Activated B cell treated with CpG ODN at 0.5 μM for 24 hours (primary cell): Measurements from ENCODE around the gene TNFSF12. TPM values are rescaled to one million over a fixed set of nuclear protein-coding genes. Genes with fewer than 3 reads are reported as not detected.

Source experiments
- ATAC-seq: fragments of 200-7000 bp; cut with Tn5 transposase; one replicate; pipeline ENCODE4 v1.10.0; 2021; ENCODE audit warnings: low read depth, mild to moderate bottlenecking, moderate library complexity
- CTCF ChIA-PET: fragments of 350-600 bp; sonication (Branson Sonifier 250); formaldehyde crosslinking; loops from one replicate; lab custom pipeline; 2021; ENCODE audit warnings: antibody characterized with exemption; lab: Charles Lee
- POLR2A ChIA-PET: fragments of 350-600 bp; sonication (Branson Sonifier 250); formaldehyde crosslinking; loops from one replicate; lab custom pipeline; 2021; ENCODE audit warnings: antibody characterized with exemption; lab: Charles Lee
- DNase-seq: peaks from one replicate; pipeline ENCODE4 v3.0.0; 2022
- H3K27ac Mint-ChIP-seq: one replicate; pipeline ENCODE4 v1.8.0; 2020; ENCODE audit warnings: mixed read lengths
- H3K27me3 Mint-ChIP-seq: one replicate; pipeline ENCODE4 v1.8.0; 2021; ENCODE audit warnings: mixed read lengths
- H3K36me3 Mint-ChIP-seq: one replicate; pipeline ENCODE4 v1.8.0; 2021; ENCODE audit warnings: low read depth, mixed read lengths
- H3K4me1 Mint-ChIP-seq: one replicate; pipeline ENCODE4 v1.8.0; 2021; ENCODE audit warnings: mixed read lengths
- H3K4me3 Mint-ChIP-seq: one replicate; pipeline ENCODE4 v1.8.0; 2020; ENCODE audit warnings: mild to moderate bottlenecking, mixed read lengths
- H3K9me3 Mint-ChIP-seq: one replicate; pipeline ENCODE4 v1.8.0; 2020; ENCODE audit warnings: mixed read lengths
- intact Hi-C: fragments of 100-400 bp; cut with micrococcal nuclease; formaldehyde crosslinking; loops from one replicate; pipeline ENCODE4 v1.15.1; 2024
- total RNA-seq: library from RNA; stranded (reverse); gene quantifications from 2 replicates; pipeline ENCODE4 v1.2.3, GENCODE V29; 2022
- TF ChIP-seq, protein P1 (sequence below): fragments of 200-600 bp; IDR thresholded peaks from one replicate; pipeline ENCODE4 v1.8.0; 2022; ENCODE audit warnings: antibody characterized with exemption, mild to moderate bottlenecking

TNFSF12 gene
- total RNA-seq, 1 donor from 2014 or later = 30.7 TPM

DNA sequence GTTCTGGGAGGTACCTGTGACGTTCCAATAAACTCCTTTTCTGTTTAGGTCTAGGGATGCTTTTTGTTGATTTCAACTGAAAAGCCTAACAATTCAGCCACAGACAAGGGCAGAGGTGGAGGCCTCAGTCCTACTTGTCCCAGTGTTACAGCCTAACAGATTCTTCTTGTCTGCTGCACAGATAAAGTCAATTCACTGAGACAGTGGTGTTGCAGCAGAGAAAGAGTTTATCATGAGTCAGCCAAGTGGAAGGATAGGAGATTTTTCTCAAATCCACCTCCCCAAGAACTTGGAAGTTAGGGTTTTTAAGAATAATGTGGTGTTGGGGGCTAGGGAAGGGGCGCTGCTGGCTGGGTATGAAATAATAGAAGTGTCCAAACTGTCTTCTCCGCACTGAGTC lies 10.8 kb upstream of the TNFSF12 start:
- Mint-ChIP-seq H3K36me3 (no peaks in the 10 kb centered on the region), H3K27me3 (no peaks in the 10 kb centered on the region), H3K27ac (no peak overlapping the region), H3K9me3 (no peaks in the 10 kb centered on the region), H3K4me1 (no peaks in the 10 kb centered on the region), H3K4me3 (no peak overlapping the region)
- DNase-seq (no peak), ATAC-seq (no peak)
- ChIA-PET POLR2A (no interaction called here), CTCF (interaction anchor here (0.5 kb wide), 1 partner anchor 745 kb away, joined by 4 read pairs; no protein-coding TSS in a partner anchor)
- TF ChIP-seq, protein P1, sequence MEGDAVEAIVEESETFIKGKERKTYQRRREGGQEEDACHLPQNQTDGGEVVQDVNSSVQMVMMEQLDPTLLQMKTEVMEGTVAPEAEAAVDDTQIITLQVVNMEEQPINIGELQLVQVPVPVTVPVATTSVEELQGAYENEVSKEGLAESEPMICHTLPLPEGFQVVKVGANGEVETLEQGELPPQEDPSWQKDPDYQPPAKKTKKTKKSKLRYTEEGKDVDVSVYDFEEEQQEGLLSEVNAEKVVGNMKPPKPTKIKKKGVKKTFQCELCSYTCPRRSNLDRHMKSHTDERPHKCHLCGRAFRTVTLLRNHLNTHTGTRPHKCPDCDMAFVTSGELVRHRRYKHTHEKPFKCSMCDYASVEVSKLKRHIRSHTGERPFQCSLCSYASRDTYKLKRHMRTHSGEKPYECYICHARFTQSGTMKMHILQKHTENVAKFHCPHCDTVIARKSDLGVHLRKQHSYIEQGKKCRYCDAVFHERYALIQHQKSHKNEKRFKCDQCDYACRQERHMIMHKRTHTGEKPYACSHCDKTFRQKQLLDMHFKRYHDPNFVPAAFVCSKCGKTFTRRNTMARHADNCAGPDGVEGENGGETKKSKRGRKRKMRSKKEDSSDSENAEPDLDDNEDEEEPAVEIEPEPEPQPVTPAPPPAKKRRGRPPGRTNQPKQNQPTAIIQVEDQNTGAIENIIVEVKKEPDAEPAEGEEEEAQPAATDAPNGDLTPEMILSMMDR = no peak
- intact Hi-C loops = no loop called here

DNA sequence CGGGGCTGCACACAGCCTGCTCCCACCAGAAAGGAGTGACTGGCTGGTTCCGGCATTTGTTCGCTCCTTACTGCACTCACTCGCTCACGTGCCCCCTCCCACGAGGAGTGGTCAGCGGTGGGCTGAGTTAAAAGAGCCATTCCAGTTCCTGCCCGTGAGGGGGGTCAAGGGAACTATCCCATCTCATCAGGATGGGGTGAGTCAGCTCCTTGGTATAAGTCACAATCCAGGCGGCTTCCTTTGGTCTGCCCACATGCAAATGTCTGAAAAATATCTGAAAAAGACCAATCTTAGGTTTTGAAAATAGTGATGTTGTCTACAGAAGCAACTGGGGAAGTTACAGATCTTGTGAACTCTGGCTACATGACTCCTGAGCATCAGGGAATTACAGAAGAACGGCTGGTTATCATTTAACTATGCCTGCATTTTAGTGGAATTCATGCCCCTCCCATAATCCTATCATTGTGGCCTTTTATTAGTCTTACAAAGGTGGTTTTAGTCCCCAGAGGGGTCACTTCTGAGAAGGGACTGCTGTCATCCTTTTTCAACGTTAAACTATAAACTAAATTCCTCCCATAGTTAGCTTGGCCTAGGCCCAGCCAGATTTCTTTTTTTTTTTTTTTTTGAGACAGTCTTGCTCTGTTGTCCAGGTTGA lies 9.8 kb upstream of the TNFSF12 start:
- Mint-ChIP-seq H3K27ac (no peak overlapping the region), H3K27me3 (no peaks in the 10 kb centered on the region), H3K9me3 (no peaks in the 10 kb centered on the region), H3K36me3 (no peaks in the 10 kb centered on the region), H3K4me3 (no peak overlapping the region), H3K4me1 (no peaks in the 10 kb centered on the region)
- intact Hi-C loops = no loop called here
- DNase-seq (no peak), ATAC-seq (no peak)
- ChIA-PET POLR2A (no interaction called here), CTCF (no interaction called here)
- TF ChIP-seq, protein P1 = no peak

DNA sequence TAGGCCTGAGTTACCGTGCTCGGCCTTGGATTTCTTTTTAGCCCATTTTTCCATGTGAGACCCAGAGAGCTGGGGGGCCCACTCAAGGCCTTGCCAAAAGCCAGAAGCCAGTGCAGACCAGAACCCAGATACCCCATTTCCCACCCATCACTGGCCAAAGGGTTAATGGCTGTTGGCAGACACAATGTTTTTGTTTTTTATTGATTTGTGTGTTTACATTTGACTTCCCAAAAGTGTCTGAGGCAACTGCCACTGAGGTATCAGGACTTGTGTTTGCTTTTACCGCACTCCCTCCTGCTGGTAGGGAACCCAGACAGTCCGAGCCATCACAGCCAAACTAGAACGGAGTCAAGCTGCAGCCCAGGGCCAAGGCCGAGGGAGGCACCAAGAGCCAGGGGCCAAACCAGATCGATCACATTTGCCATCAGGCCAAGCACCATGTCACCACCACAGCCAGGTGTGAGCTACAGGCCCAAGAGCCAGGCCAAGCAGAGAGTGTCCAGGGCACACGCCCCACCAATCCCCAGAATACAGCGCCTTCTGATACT lies 7.7 kb upstream of the TNFSF12 start:
- no peaks in the 10 kb centered on the region for H3K27me3 Mint-ChIP-seq
- CTCF ChIA-PET = interaction anchor here (1.3 kb wide), 1 partner anchor 18 kb away, joined by 3 read pairs; no protein-coding TSS in a partner anchor
- POLR2A ChIA-PET = interaction anchor here (0.6 to 0.9 kb wide), 2 partner anchors 8 to 145 kb away, joined by 3 to 5 read pairs; no protein-coding TSS in a partner anchor

DNA sequence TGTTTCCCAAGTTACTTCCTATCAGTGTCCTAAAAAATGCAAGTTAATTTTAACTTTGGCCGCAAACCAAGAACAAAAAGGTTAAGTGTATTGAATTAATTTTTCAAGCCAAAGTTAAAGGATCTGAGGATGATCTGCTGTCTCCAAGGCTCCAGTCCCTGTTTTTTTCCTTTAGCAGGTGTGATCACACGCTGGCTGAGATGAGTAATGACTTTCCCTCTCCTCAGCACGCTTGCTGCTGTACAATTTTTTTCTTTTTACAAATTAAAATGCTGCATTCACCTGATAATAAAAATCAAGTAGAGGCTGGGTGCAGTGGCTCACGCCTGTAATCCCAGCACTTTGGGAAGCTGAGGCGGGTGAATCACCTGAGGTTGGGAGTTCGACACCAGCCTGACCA lies 3.9 kb upstream of the TNFSF12 start:
- H3K27me3 Mint-ChIP-seq = no peaks in the 10 kb centered on the region
- peaks cover 3% of the 10 kb centered on the region for H3K36me3 Mint-ChIP-seq
- TF ChIP-seq, protein P1 = no peak
- DNase-seq (no peak), ATAC-seq (no peak)
- POLR2A ChIA-PET = no interaction called here
- CTCF ChIA-PET = interaction anchor here (0.9 to 2.5 kb wide), 2 partner anchors 30 to 108 kb away, joined by 3 to 11 read pairs; no protein-coding TSS in a partner anchor
- H3K27ac Mint-ChIP-seq = no peak overlapping the region
- no peak overlapping the region for H3K4me3 Mint-ChIP-seq
- intact Hi-C loops = no loop called here
- peaks cover 16% of the 10 kb centered on the region for H3K4me1 Mint-ChIP-seq
- no peaks in the 10 kb centered on the region for H3K9me3 Mint-ChIP-seq

More for the DNA sequence above, 7.7 kb upstream of the TNFSF12 start:
- H3K36me3 Mint-ChIP-seq = no peaks in the 10 kb centered on the region
- H3K27ac Mint-ChIP-seq = no peak overlapping the region
- DNase-seq (no peak), ATAC-seq (no peak)
- TF ChIP-seq, protein P1 = no peak
- no peaks in the 10 kb centered on the region for H3K4me1 Mint-ChIP-seq
- H3K9me3 Mint-ChIP-seq = no peaks in the 10 kb centered on the region
- H3K4me3 Mint-ChIP-seq = no peak overlapping the region
- intact Hi-C loops = no loop called here

DNA sequence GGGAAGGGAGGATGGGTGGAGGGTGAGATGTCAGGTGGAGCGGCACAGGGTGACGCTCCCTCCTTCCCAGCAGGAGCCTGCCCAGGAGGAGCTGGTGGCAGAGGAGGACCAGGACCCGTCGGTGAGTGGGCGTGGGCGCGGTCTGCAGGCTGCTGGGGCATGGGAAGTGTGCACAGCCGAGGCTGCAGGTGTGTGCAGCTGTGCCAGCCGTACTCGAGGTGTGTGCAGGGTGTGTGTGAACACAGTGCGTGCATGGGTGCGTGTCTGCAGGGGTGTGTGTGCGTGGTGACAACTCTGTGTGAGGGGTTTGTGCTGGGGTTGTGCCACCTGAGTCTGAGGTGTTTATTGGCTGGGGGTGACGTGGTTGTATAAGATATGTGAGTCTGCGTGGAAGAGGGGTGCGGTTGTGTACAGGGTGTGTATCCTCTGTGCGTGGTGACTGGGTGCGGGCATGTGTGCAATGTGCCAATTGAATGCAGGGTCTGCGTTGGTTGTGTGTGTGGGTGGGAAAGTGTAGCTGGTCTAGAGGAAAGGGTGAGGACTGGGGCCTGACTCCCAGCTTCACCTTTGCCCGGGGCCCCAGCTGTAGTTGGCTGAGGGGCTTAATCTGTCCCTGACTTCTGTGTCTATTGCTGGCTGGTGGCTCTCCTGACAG lies 670 bp downstream of the TNFSF12 start:
- Mint-ChIP-seq H3K4me1 (peaks cover 56% of the 10 kb centered on the region), H3K36me3 (peaks cover 9% of the 10 kb centered on the region), H3K27ac (peak overlapping the region; percentile 90), H3K9me3 (no peaks in the 10 kb centered on the region), H3K4me3 (peak overlapping the region; percentile 82), H3K27me3 (no peaks in the 10 kb centered on the region)
- TF ChIP-seq, protein P1 = no peak
- peak; percentile 26 for ATAC-seq
- POLR2A ChIA-PET = interaction anchor here (0.6 to 3.9 kb wide), 9 partner anchors 9 to 115 kb away, joined by 3 to 56 read pairs (median 7); partner anchors contain the start of genes MPDU1, POLR2A, SENP3 and TMEM102
- CTCF ChIA-PET = interaction anchor here (0.9 to 1.6 kb wide), 3 partner anchors 11 to 26 kb away, joined by 3 to 11 read pairs (median 5); no protein-coding TSS in a partner anchor
- intact Hi-C loops = no loop called here
- peak; percentile 41 for DNase-seq
